SK-MEL-5 (cell line): ENCODE results near the gene NCAPH2. TPM values are rescaled to one million over a fixed set of nuclear protein-coding genes. Genes with fewer than 3 reads are reported as not detected.

Experiments used
- DNase-seq: peaks from one replicate; pipeline ENCODE4 v3.0.0-alpha.2; 2016; ENCODE audit warnings: low read depth, low spot score
- in situ Hi-C: cut with HindIII; loops from 2 replicates; pipeline ENCODE4 v1.10.0; 2016; ENCODE audit warnings: low sequenced_read_pairs, high pct_unique_total_duplicates, low pct_unique_long_range_greater_than_20kb
- total RNA-seq: library from RNA; depleted of rRNA; stranded (reverse); fragments of >200 nt; shearing (Covaris generic); gene quantifications from 2 replicates; pipeline ENCODE4 v1.2.3, GENCODE V29; 2014

Gene NCAPH2
- total RNA-seq, 1 experiment from 2014 or later: 51.5 TPM

GRCh38 chr22:50471962-50472361 is 36.1 kb upstream of the NCAPH2 start:
- no peak for DNase-seq
- in situ Hi-C loops: no loop called here

DNA sequence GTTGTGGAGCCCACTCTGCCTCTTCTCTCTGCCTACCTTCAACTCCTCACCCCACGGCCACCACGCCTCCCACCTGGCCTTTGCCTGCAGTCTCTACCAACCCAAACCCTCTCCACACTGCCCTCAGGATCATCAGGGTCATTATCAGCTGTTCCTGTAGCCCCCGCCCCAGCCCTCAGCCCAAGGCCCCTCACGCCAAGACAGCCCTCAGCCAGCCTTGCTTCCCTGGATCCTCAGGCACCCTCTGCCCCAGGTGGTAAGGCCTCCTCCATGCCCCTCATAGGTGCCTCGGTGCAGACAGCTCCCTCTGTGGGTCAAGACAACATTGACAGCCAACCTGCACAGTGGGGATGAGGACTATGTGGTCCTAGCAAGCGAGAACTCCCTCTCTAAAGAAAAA is 34.9 kb upstream of the NCAPH2 start:
- peak; percentile 60 for DNase-seq
- in situ Hi-C loops: no loop called here

DNA sequence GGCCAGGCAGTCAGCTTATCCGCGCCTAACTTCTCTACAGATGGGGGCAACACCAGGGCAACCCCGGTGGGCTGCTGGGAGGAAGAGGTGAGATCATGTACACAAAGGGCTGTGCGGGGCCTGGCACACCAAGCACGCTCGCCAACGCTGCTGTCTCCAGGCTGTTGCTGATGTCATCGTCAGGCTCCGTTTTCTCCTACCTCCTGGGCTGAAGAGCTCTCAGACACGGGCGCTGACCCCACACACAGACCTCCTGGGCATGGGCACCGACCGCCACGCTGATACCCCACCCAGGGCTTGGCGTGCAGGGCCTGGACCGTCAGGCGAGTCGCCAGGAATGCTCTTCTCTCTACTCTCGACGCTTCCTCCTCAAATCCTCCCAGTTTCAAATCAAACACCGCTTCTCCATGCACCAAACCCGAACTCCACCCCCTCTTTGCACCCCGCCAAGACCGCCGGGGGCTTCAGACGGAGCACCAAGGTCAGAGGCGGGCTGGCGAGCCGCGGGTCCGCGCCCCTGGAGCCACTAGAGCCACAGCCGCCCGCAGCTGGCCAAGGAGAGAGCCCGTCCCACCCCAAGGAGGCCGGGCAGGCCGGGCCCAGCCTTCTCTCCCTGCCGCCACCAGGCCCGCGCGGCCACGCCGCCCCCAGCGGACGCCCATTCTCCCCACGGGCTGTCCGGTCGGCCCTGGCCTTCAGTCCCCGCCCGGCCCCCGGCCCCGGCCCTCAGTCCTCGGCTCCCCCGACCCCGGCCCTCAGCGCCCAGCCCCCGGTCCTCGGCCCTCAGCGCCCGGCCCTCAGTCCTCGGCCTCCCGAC is 34.0 kb upstream of the NCAPH2 start:
- DNase-seq: no peak
- in situ Hi-C loops: no loop called here

DNA sequence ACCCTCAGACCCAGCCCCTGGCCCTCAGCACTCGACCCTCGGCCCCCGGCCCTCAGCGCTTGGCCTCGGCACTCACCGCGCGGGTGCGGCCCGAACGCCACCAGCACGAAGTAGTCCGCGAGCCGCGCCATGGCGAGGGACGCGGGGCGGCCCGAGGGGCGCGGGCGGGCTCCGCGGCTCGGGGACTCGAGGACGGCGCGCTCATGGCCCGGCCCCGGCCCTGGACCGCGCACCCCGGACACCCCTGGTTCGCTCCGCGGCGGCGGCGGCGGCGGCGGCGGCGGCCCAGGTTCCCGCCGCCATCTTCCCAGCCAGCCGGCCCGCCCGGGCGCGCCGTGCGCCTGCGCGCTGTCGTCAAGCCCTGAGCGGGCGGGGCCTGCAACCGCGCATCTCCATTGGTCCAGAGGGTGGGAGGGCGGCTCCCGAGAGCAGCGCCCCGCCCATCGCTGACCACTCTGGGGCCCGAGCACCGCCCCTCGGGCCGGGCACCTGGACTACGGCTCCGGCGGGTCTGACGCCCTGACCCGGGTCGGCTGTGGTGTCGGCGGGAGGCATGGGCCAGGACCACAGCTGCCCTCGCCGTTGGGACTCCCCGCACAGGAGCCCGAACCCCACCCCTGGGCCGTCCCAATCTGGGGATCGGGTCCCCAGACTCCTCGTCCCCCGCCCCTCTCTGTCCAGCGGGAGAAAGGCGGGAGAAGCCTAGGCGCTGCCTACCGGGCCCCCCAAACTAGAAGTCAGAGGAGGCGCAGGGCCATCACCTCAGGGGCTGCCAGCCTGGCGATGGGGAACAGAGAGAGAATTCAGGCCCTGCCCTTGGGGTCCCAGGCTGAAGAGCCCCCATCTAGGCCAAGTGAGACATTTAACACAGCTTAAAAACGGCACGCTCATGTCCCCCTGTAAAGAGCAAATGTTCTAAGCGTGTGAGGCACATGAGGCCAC is 33.0 kb upstream of the NCAPH2 start, which contains the start of gene SBF1:
TSS of gene SBF1 (minus strand) at position 326 of the 942 bp plus-strand sequence. CDS start at position 131, 195 bp downstream.
- in situ Hi-C loops: no loop called here
- DNase-seq: peak; percentile 91

GRCh38 chr22:50475652-50476002 is 32.4 kb upstream of the NCAPH2 start:
- in situ Hi-C loops: no loop called here
- DNase-seq: no peak

DNA sequence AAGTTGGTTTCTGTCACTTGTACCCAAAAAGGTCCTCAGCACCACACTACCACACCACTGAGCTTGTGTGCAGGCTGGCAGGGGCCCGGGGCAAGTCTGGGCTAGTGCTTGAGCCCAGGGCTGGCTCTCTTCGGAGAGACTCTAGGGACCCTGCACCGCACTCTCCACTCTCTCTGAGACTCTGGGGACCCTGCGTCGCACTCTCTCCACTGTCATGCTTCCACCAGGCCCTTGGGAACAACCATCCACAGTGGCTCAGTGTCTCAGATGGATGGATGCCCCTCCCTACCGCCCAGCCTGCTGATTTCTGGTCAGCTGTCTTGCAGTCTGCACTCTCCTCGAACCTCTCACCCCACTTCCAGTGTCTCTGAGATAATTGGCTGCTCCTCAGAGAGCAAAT is 31.2 kb upstream of the NCAPH2 start:
- in situ Hi-C loops: no loop called here

DNA sequence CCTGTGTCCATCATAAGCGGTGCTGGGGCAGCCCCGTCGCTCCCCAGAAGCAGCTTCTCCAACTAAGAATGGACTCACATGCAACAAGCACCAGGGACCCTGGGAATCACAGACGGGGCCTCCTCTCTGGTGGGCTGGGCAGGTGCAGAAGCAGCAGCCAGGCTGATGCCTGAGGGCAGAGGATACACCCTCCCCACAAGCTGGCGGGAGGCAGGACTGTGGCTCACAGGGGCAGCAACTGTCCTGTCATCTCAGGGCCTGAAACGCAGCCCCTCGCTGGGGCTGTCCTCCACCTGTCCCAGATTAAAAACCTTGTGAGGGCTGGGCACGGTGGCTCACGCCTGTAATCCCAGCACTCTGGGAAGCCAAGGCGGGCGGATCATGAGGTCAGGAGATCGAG is 30.1 kb upstream of the NCAPH2 start:
- in situ Hi-C loops: no loop called here

More for the DNA sequence above, 31.2 kb upstream of the NCAPH2 start:
- no peak for DNase-seq

GRCh38 chr22:50479721-50480120 is 28.3 kb upstream of the NCAPH2 start:
- no peak for DNase-seq
- in situ Hi-C loops: no loop called here

More for the DNA sequence above, 30.1 kb upstream of the NCAPH2 start:
- no peak for DNase-seq

DNA sequence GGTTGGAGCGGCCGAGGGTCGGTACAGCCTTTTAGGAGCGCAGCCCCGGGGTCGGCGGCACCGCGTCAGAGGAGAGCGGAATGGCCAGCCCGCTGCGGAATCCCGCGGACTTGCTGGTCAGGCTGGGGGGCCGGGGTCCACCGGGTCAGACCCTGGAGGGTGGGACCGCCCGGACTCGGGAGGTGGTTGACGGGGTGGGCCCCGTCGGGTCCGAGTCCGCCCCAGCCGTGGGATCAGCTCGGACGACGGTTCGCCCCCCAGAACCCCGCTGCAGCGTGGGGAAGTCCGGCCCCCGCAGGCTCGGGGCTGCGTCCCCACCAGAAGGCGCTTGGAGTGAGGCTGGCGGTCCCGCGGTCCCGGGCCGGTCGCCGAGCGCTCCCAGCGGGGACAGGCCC is 27.0 kb upstream of the NCAPH2 start:
- in situ Hi-C loops: no loop called here
- no peak for DNase-seq

- in situ Hi-C loops: no loop called here
- no peak for DNase-seq
Measured at GRCh38 chr22:50481440-50482106, 26.5 kb upstream of the NCAPH2 start, which contains the start of gene ADM2. Gene ADM2 (plus strand): TSS chr22:50481543. CDS start chr22:50481848, 305 bp downstream.

DNA sequence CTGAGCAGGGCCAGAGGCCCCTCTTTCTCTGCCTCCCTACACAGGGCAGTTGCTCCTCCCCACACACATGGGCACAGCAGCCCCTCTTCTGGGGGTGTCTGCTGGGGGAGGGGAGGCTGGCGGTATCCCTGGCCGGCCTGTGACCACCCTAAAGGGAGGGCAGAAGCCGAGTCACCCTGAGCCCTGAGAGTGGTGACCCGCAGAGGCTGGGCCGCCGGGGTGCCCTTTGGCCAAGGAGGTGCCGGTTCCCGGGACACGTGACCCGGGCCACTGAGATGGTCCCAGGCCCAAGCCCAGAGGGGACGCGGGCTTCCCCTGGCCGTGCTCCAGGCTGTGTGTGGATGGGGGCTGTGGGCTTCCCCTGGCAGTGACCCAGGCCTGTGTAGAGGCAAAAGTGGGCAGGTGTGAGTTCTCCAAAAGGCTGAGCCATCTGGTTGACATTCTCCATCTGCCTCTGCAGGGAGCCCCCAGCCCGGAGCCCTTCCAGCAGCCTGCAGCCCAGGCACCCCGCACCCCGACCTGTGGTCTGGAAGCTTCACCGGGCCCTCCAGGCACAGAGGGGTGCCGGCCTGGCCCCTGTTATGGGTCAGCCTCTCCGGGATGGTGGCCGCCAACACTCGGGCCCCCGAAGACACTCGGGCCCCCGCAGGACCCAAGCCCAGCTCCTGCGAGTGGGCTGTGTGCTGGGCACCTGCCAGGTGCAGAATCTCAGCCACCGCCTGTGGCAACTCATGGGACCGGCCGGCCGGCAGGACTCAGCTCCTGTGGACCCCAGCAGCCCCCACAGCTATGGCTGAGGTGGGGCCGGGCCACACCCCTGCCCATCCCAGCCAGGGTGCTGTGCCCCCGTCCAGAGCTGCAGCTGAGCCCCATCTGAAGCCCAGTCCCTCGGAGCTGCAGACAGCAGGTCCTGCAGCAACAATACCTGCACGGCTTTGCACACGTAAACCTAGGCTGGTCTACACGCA is 25.6 kb upstream of the NCAPH2 start:
- in situ Hi-C loops: no loop called here
- no peak for DNase-seq

- DNase-seq: no peak
- in situ Hi-C loops: no loop called here
Measured at GRCh38 chr22:50483106-50483505, 24.9 kb upstream of the NCAPH2 start.

- in situ Hi-C loops: no loop called here
- DNase-seq: no peak
Measured at GRCh38 chr22:50483556-50483955, 24.5 kb upstream of the NCAPH2 start.

- in situ Hi-C loops: no loop called here
- no peak for DNase-seq
Measured at GRCh38 chr22:50483977-50484853, 23.8 kb upstream of the NCAPH2 start.

- no peak for DNase-seq
- in situ Hi-C loops: no loop called here
Measured at GRCh38 chr22:50485221-50486131, 22.5 kb upstream of the NCAPH2 start.
